HEK293 (cell line): Measurements from ENCODE around the gene DSCAML1.

Experiments used
- ATF2 ChIP-seq: fragments of 450-650 bp; formaldehyde crosslinking; IDR thresholded peaks from 2 replicates; pipeline ENCODE4 v1.5.1; 2016; ENCODE audit warnings: missing biosample characterization, missing genetic modification characterization, low read depth
- CTCF ChIP-seq: fragments of 450-650 bp; formaldehyde crosslinking; IDR thresholded peaks from 2 replicates; pipeline ENCODE4 v1.5.1; 2016; ENCODE audit warnings: missing biosample characterization, missing genetic modification characterization
- MYNN ChIP-seq: fragments of 450-650 bp; formaldehyde crosslinking; IDR thresholded peaks from 2 replicates; pipeline ENCODE4 v1.5.1; 2016; ENCODE audit warnings: missing biosample characterization, missing genetic modification characterization, borderline replicate concordance
- SP2 ChIP-seq: fragments of 450-650 bp; formaldehyde crosslinking; IDR thresholded peaks from 2 replicates; pipeline ENCODE4 v1.5.1; 2016; ENCODE audit warnings: missing biosample characterization, missing genetic modification characterization
- ZNF155 ChIP-seq: fragments of 450-650 bp; formaldehyde crosslinking; IDR thresholded peaks from 2 replicates; pipeline ENCODE4 v1.5.1; 2016; ENCODE audit warnings: missing biosample characterization, missing genetic modification characterization
- ZNF174 ChIP-seq: fragments of 450-650 bp; formaldehyde crosslinking; IDR thresholded peaks from 2 replicates; pipeline ENCODE4 v1.5.0; 2017; ENCODE audit warnings: missing biosample characterization, mild to moderate bottlenecking, missing genetic modification characterization
- ZNF18 ChIP-seq: fragments of 450-650 bp; formaldehyde crosslinking; IDR thresholded peaks from 2 replicates; pipeline ENCODE4 v1.5.1; 2016; ENCODE audit warnings: missing biosample characterization, missing genetic modification characterization
- ZNF223 ChIP-seq: fragments of 450-650 bp; formaldehyde crosslinking; IDR thresholded peaks from 2 replicates; pipeline ENCODE4 v1.5.1; 2016; ENCODE audit warnings: missing biosample characterization, missing genetic modification characterization
- ZNF23 ChIP-seq: fragments of 450-650 bp; formaldehyde crosslinking; IDR thresholded peaks from 2 replicates; pipeline ENCODE4 v1.5.1; 2016; ENCODE audit warnings: missing biosample characterization, missing genetic modification characterization, borderline replicate concordance
- ZNF239 ChIP-seq: fragments of 450-650 bp; formaldehyde crosslinking; IDR thresholded peaks from 2 replicates; pipeline ENCODE4 v1.5.1; 2016; ENCODE audit warnings: missing biosample characterization, missing genetic modification characterization
- ZNF37A ChIP-seq: fragments of 450-650 bp; IDR thresholded peaks from 2 replicates; pipeline ENCODE4 v1.5.1; 2018; ENCODE audit warnings: missing biosample characterization, missing genetic modification characterization
- ZNF768 ChIP-seq: fragments of 450-650 bp; formaldehyde crosslinking; IDR thresholded peaks from 2 replicates; pipeline ENCODE4 v1.5.1; 2018; ENCODE audit warnings: missing biosample characterization, mild to moderate bottlenecking, missing genetic modification characterization
- ZSCAN23 ChIP-seq: fragments of 450-650 bp; formaldehyde crosslinking; IDR thresholded peaks from 2 replicates; pipeline ENCODE4 v1.5.1; 2016; ENCODE audit warnings: missing biosample characterization, missing genetic modification characterization
- ZSCAN30 ChIP-seq: fragments of 450-650 bp; IDR thresholded peaks from 2 replicates; pipeline ENCODE4 v1.5.1; 2018; ENCODE audit warnings: missing biosample characterization, mild to moderate bottlenecking, missing genetic modification characterization, moderate library complexity

DNA sequence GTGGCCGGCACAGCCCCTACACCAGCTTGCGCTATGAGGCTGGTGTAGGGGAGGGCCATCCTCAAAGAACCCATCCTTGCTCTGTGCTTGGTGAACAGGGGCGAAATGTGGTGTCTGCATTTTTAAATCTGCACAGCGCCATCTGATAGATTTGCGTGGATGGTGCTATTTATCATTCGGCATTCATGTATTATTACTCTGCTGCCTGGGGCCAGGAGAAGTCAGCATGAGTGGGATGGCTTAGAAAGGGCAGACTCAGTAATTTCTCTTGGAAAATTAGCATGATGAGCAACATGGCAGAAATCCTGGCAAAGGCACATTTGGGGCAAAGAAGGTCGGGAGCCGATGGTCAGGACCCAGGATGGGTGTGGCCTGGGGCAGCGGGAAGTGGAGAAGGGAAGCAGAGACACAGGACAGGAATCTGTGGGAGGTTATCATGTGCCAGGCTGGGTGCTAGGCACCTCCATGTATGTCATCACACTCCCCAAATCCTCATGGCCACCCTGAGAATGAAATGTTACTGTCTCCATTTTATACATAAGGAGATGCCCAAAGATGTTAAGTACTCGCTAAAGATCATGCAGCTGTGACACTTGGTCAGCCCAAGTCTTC is 320.4 kb downstream of the DSCAML1 start:
- TF ChIP-seq ZSCAN23 (tag by site-specific recombination) (no peak), CTCF (tag by site-specific recombination) (no peak), ATF2 (no peak), ZSCAN30 (tag by site-specific recombination) (no peak), ZNF239 (tag by site-specific recombination) (no peak), ZNF23 (no peak), ZNF37A (no peak), ZNF768 (tag by site-specific recombination) (no peak), ZNF223 (tag by site-specific recombination) (no peak), MYNN (no peak), ZNF18 (tag by site-specific recombination) (no peak), ZNF174 (no peak), SP2 (tag by site-specific recombination) (no peak), ZNF155 (tag by site-specific recombination) (no peak)
